K562 (cell line): ENCODE results near the gene DGAT2.

Experiments used
- EP300 ChIP-seq: IDR thresholded peaks from 2 replicates; pipeline ENCODE4 v1.6.1; 2012; ENCODE audit warnings: low read length, improper control_type of control experiment
- FOS ChIP-seq: IDR thresholded peaks from 3 replicates; pipeline ENCODE4 v1.6.1; 2011; ENCODE audit not compliant: insufficient read length; ENCODE audit errors: extremely low read depth
- GATA2 ChIP-seq: sonication (generic); formaldehyde crosslinking; IDR thresholded peaks from 2 replicates; pipeline ENCODE4 v1.4.0; 2020; ENCODE audit warnings: mild to moderate bottlenecking, missing genetic modification reagents
- LARP7 ChIP-seq: fragments of 450-650 bp; IDR thresholded peaks from 2 replicates; pipeline ENCODE4 v1.6.1; 2016
- SIN3A ChIP-seq, 2 experiments: fragments of 150-350 bp in 1 of 2; IDR thresholded peaks; 2 replicates each; pipeline ENCODE4 v1.6.1; 2011 to 2016; ENCODE audit warnings: borderline replicate concordance in 2 of 2, low read depth in 2 of 2, low read length in 2 of 2, mild to moderate bottlenecking in 2 of 2, moderate library complexity in 2 of 2; ENCODE audit not compliant: control insufficient read depth in 1 of 2
- ZNF175 ChIP-seq: fragments of 200-800 bp; sonication (Bioruptor generic); IDR thresholded peaks from 2 replicates; pipeline ENCODE4 v1.6.1; 2016; ENCODE audit warnings: low read depth, mild to moderate bottlenecking, missing genetic modification characterization, missing compliant biosample characterization
- TF ChIP-seq, protein P1 (sequence below): sonication (generic); formaldehyde crosslinking; IDR thresholded peaks from 2 replicates; pipeline ENCODE4 v1.5.0; 2020; ENCODE audit warnings: missing genetic modification reagents

DNA sequence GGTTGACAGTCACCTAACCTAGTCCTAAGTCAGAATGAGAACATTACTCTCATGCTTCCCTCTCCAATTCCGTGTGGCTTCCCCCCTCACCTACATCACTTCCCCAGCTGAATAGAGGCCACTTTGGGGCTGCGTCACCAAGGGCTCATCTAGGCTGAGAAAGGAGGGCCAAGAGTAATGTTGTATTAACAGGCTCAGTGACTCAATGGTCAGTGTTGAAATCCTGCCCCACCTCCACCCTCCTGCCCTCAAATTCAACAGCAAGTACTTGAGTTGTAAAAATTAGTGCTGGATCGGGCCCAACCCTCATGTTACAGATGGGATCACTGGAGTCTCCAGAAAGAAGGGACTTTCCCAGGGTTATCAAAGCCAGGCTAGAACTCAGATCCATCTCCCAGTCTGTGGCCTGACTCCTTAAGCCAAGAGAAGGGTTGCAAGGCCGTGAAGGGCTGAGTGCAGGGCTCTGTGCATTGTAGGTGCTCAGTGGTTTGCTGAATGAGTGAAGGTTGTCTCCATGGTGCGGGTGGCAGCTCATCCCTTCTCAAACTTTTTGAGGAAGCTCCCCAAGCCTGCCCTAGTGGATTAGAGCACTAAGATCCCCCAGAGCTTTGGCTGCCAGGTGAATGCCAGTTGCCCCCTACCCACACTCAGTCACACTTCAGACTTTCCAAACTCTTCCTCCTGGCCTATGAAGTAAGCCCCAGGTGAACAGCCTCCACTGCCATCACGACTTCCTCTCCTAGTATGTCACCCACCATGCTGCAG lies 3.2 kb downstream of the DGAT2 start:
- TF ChIP-seq, protein P1, sequence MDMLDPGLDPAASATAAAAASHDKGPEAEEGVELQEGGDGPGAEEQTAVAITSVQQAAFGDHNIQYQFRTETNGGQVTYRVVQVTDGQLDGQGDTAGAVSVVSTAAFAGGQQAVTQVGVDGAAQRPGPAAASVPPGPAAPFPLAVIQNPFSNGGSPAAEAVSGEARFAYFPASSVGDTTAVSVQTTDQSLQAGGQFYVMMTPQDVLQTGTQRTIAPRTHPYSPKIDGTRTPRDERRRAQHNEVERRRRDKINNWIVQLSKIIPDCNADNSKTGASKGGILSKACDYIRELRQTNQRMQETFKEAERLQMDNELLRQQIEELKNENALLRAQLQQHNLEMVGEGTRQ (CRISPR knock-in tag) = no peak
- TF ChIP-seq LARP7 = no peak
- no peak for TF ChIP-seq GATA2 (CRISPR knock-in tag)
- no peak for TF ChIP-seq ZNF175 (CRISPR knock-in tag)
- no peak for TF ChIP-seq SIN3A (IDR thresholded peaks at IDR 0.05; ENCODE audit: borderline replicate concordance in 2 of 2, control insufficient read depth in 1 of 2, low read depth in 2 of 2, low read length in 2 of 2)
- TF ChIP-seq EP300 = no peak
- TF ChIP-seq FOS = no peak
